SK-N-SH treated with all-trans-retinoic acid at 6 μM for 48 hours (cell line): ENCODE results near the gene SMTN.

Source experiments
- ATAC-seq: fragments of 200-7000 bp; cut with Tn5 transposase; 3 replicates; pipeline ENCODE4 v1.9.1; 2020; ENCODE audit warnings: mild to moderate bottlenecking, moderate library complexity
- ARNTL ChIP-seq: fragments of 450-650 bp; formaldehyde crosslinking; IDR thresholded peaks from 2 replicates; pipeline ENCODE4 v1.5.0; 2020; ENCODE audit warnings: low read depth, mild to moderate bottlenecking, moderate library complexity, borderline replicate concordance
- BACH2 ChIP-seq: fragments of 250-450 bp; sonication (Bioruptor Pico); IDR thresholded peaks from 2 replicates; pipeline ENCODE4 v1.9.0; 2021; ENCODE audit warnings: mild to moderate bottlenecking, borderline replicate concordance
- CSDC2 ChIP-seq: fragments of 250-450 bp; sonication (Bioruptor Pico); IDR thresholded peaks from 2 replicates; pipeline ENCODE4 v1.5.0; 2020; ENCODE audit warnings: mild to moderate bottlenecking, moderate library complexity
- ESRRG ChIP-seq: fragments of 250-450 bp; sonication (Bioruptor Pico); IDR thresholded peaks from 2 replicates; pipeline ENCODE4 v1.6.1; 2021; ENCODE audit warnings: mild to moderate bottlenecking
- GLIS3 ChIP-seq: fragments of 250-450 bp; sonication (Bioruptor Pico); IDR thresholded peaks from 2 replicates; pipeline ENCODE4 v1.5.0; 2020; ENCODE audit warnings: mild to moderate bottlenecking, moderate library complexity
- OSR1 ChIP-seq: fragments of 250-450 bp; sonication (Bioruptor Pico); IDR thresholded peaks from 2 replicates; pipeline ENCODE4 v1.8.0; 2022; ENCODE audit warnings: moderate library complexity, mild to moderate bottlenecking, inconsistent platforms
- PPARA ChIP-seq: fragments of 250-450 bp; sonication (Bioruptor Pico); IDR thresholded peaks from 2 replicates; pipeline ENCODE4 v1.5.0; 2020; ENCODE audit warnings: mild to moderate bottlenecking, borderline replicate concordance
- RARB ChIP-seq: fragments of 250-450 bp; sonication (Bioruptor Pico); IDR thresholded peaks from 2 replicates; pipeline ENCODE4 v1.8.0; 2021; ENCODE audit warnings: mild to moderate bottlenecking, moderate library complexity
- SNAI2 ChIP-seq: fragments of 250-450 bp; sonication (Bioruptor Pico); IDR thresholded peaks from 2 replicates; pipeline ENCODE4 v1.5.0; 2020; ENCODE audit warnings: mild to moderate bottlenecking, moderate library complexity
- TOX ChIP-seq: fragments of 250-450 bp; sonication (Bioruptor Pico); IDR thresholded peaks from 2 replicates; pipeline ENCODE4 v1.8.0; 2021; ENCODE audit warnings: mild to moderate bottlenecking, moderate library complexity, borderline replicate concordance
- ZC3H10 ChIP-seq: fragments of 250-450 bp; sonication (Bioruptor Pico); IDR thresholded peaks from 2 replicates; pipeline ENCODE4 v1.5.1; 2021; ENCODE audit warnings: mild to moderate bottlenecking, moderate library complexity
- ZFP3 ChIP-seq: fragments of 250-450 bp; sonication (Bioruptor Pico); IDR thresholded peaks from 2 replicates; pipeline ENCODE4 v1.5.0; 2020; ENCODE audit warnings: mild to moderate bottlenecking, moderate library complexity
- ZFP30 ChIP-seq: fragments of 450-650 bp; formaldehyde crosslinking; IDR thresholded peaks from 2 replicates; pipeline ENCODE4 v1.5.0; 2022; ENCODE audit warnings: mild to moderate bottlenecking, moderate library complexity
- ZNF565 ChIP-seq: fragments of 450-650 bp; formaldehyde crosslinking; conservative IDR thresholded peaks from 2 replicates; pipeline ENCODE4 v1.5.0; 2020; ENCODE audit warnings: low read depth, mild to moderate bottlenecking, moderate library complexity
- ZNF8 ChIP-seq: fragments of 450-650 bp; formaldehyde crosslinking; IDR thresholded peaks from 2 replicates; pipeline ENCODE4 v1.5.0; 2020; ENCODE audit warnings: mild to moderate bottlenecking, moderate library complexity
- TF ChIP-seq, protein P1 (sequence below): fragments of 250-450 bp; sonication (Bioruptor Pico); IDR thresholded peaks from 2 replicates; pipeline ENCODE4 v1.5.1; 2020; ENCODE audit warnings: low read depth, mild to moderate bottlenecking, moderate library complexity
- TF ChIP-seq, protein P2 (sequence below): fragments of 250-450 bp; sonication (Bioruptor Pico); IDR thresholded peaks from 2 replicates; pipeline ENCODE4 v1.5.0; 2020; ENCODE audit warnings: mild to moderate bottlenecking, moderate library complexity
- TF ChIP-seq, protein P3 (sequence below): fragments of 250-450 bp; sonication (Bioruptor Pico); IDR thresholded peaks from 2 replicates; pipeline ENCODE4 v1.5.1; 2021; ENCODE audit warnings: mild to moderate bottlenecking, moderate library complexity
- TF ChIP-seq, protein P4 (sequence below): fragments of 250-450 bp; sonication (Bioruptor Pico); IDR thresholded peaks from 2 replicates; pipeline ENCODE4 v1.8.0; 2020; ENCODE audit warnings: mild to moderate bottlenecking, moderate library complexity, borderline replicate concordance

Gene SMTN

DNA sequence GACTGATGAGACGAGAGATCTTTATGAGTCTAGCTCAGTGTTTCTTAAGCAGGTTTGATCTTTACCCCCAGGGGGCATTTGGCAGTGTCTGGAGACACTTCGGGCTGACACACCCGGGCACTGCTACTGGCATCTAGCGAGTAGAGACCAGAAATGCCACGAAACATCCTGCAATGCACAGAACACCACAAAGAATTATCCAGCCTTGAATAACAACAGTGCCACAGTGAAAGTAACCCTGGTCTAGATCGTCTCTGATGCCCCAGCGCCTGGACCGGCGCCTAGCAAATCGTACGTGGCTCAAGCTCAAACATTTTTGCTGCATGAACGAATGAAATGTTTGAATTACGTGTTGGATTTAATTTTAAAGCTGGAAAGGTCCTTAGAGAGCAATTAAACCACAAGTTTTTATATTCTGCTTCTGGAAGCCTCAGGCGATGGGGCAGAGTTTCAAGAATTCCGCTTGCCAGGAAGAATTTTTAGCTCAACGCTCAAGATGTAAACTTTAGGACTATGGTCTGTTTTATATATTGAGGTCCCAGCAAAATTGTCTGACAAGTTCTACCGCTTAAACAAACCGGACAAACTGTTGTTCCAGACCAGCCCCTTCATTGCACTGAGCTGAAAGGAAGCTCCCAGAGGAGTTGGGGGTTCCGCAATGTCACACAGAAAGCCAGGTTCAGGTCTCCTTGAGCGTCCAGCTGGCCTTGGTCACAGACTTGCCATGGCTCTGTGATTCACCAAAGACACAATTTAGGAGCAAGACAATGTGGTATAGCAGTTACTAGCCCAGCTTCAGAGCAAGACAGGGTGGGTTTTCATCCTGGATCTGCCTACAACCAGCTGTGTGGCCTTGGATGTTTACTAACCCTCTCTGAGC lies 44.2 kb upstream of the SMTN start (continued):
- TF ChIP-seq ZFP3 (no peak), ZFP30 (no peak), ESRRG (CRISPR knock-in tag) (no peak), ZNF8 (CRISPR knock-in tag) (no peak), BACH2 (no peak), PPARA (CRISPR knock-in tag) (no peak), ZNF565 (no peak)

DNA sequence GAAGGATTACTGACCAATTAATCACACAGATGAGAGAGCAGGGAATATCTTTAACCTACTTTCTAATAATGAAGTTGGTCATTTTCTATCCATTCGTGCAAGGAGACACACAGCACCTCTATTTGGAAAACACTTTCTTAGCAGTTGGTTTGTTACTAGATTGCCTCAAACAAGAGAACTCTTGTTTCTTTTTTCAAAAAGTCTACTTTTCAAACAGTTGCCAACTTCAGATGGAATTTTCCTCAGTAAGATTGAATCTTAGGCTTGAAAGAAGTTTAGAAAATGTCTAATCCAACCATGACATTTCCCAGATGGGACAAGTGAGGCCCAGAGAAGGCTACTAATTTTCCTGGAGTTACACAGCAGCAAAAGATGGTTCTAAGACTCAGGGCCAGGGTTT lies 42.4 kb upstream of the SMTN start:
- TF ChIP-seq TOX (CRISPR knock-in tag) (no peak), ZC3H10 (no peak), ZFP30 (no peak)
- TF ChIP-seq, all 23 proteins: peak for 0
- ATAC-seq, result no peak

DNA sequence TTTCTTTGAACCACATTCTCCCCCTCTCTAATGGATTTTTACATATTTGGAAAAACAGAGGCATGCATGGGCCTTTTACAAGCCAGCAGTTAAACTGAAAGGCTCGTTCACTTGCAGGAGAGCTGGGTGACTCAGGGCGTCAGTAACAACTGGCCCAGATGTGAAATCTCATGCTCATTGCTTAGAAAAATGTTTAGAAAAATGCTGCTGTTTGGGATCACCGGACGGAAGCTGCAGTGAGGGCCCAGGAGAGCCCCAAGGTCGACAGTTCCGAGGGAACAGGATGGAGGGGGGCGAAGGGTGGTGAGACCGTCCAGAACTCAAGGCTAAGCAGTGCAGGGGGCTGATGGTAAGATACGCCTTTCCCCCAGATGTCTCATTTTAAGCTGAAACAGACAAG lies 41.7 kb upstream of the SMTN start:
- TF ChIP-seq ZFP3, result no peak
- no peak for TF ChIP-seq BACH2
- TF ChIP-seq ESRRG (CRISPR knock-in tag), result no peak
- TF ChIP-seq GLIS3 (CRISPR knock-in tag), result no peak
- no peak for TF ChIP-seq ZNF8 (CRISPR knock-in tag)
- TF ChIP-seq, protein P1, sequence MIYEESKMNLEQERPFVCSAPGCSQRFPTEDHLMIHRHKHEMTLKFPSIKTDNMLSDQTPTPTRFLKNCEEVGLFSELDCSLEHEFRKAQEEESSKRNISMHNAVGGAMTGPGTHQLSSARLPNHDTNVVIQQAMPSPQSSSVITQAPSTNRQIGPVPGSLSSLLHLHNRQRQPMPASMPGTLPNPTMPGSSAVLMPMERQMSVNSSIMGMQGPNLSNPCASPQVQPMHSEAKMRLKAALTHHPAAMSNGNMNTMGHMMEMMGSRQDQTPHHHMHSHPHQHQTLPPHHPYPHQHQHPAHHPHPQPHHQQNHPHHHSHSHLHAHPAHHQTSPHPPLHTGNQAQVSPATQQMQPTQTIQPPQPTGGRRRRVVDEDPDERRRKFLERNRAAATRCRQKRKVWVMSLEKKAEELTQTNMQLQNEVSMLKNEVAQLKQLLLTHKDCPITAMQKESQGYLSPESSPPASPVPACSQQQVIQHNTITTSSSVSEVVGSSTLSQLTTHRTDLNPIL (CRISPR knock-in tag), result no peak
- no peak for TF ChIP-seq ARNTL (CRISPR knock-in tag)
- TF ChIP-seq, protein P2, sequence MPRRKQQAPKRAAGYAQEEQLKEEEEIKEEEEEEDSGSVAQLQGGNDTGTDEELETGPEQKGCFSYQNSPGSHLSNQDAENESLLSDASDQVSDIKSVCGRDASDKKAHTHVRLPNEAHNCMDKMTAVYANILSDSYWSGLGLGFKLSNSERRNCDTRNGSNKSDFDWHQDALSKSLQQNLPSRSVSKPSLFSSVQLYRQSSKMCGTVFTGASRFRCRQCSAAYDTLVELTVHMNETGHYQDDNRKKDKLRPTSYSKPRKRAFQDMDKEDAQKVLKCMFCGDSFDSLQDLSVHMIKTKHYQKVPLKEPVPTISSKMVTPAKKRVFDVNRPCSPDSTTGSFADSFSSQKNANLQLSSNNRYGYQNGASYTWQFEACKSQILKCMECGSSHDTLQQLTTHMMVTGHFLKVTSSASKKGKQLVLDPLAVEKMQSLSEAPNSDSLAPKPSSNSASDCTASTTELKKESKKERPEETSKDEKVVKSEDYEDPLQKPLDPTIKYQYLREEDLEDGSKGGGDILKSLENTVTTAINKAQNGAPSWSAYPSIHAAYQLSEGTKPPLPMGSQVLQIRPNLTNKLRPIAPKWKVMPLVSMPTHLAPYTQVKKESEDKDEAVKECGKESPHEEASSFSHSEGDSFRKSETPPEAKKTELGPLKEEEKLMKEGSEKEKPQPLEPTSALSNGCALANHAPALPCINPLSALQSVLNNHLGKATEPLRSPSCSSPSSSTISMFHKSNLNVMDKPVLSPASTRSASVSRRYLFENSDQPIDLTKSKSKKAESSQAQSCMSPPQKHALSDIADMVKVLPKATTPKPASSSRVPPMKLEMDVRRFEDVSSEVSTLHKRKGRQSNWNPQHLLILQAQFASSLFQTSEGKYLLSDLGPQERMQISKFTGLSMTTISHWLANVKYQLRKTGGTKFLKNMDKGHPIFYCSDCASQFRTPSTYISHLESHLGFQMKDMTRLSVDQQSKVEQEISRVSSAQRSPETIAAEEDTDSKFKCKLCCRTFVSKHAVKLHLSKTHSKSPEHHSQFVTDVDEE, result no peak
- ATAC-seq, result no peak

DNA sequence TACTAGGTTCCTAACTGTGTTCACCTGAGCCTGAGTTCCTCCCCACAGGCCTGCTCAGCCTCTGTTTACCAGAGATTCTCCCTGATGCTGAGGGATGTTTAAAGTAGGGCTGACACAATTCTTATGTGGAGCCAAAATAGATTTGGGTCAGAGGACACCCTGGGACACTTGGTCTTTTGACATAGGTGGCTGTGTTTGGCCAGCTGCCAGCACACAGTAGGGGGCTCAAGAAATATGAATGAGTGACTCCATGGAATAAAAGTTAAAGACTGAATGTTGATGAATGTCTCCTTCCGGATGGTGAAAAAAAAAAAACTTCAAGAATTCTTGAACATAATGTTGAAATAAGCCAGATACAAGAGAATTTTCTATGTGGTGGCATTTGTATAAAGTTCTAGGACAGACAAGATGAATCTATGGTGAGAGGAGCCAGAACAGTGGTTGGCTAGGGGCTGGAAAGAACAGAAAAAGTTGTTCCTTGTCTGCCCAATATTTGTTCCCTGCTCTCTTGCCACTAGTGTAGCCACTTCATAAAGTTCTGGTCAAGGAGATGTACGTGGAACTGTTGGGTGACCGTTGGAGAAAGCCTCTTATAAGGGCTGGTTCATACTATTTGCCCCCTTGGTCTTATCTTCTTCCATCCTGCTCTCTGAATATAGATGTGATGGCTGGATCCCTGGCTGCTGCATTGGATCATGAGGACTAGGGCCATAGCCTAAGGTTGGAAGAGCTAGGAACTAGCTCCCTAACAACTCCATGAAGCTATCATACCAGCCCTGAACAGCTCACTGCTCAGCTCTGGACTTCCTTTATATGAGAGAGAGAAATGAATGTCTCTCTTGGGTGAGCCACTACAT lies 40.3 kb upstream of the SMTN start:
- no peak for ATAC-seq
- TF ChIP-seq, protein P3, sequence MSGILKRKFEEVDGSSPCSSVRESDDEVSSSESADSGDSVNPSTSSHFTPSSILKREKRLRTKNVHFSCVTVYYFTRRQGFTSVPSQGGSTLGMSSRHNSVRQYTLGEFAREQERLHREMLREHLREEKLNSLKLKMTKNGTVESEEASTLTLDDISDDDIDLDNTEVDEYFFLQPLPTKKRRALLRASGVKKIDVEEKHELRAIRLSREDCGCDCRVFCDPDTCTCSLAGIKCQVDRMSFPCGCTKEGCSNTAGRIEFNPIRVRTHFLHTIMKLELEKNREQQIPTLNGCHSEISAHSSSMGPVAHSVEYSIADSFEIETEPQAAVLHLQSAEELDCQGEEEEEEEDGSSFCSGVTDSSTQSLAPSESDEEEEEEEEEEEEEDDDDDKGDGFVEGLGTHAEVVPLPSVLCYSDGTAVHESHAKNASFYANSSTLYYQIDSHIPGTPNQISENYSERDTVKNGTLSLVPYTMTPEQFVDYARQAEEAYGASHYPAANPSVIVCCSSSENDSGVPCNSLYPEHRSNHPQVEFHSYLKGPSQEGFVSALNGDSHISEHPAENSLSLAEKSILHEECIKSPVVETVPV (CRISPR knock-in tag), result no peak
- TF ChIP-seq OSR1, result no peak
- no peak for TF ChIP-seq CSDC2
- TF ChIP-seq PPARA (CRISPR knock-in tag), result no peak
- no peak for TF ChIP-seq ARNTL (CRISPR knock-in tag)
- TF ChIP-seq SNAI2 (CRISPR knock-in tag), result no peak
- TF ChIP-seq ZFP30, result no peak
- TF ChIP-seq, protein P4, sequence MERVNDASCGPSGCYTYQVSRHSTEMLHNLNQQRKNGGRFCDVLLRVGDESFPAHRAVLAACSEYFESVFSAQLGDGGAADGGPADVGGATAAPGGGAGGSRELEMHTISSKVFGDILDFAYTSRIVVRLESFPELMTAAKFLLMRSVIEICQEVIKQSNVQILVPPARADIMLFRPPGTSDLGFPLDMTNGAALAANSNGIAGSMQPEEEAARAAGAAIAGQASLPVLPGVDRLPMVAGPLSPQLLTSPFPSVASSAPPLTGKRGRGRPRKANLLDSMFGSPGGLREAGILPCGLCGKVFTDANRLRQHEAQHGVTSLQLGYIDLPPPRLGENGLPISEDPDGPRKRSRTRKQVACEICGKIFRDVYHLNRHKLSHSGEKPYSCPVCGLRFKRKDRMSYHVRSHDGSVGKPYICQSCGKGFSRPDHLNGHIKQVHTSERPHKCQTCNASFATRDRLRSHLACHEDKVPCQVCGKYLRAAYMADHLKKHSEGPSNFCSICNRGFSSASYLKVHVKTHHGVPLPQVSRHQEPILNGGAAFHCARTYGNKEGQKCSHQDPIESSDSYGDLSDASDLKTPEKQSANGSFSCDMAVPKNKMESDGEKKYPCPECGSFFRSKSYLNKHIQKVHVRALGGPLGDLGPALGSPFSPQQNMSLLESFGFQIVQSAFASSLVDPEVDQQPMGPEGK (CRISPR knock-in tag), result no peak
- no peak for TF ChIP-seq ZNF565
- no peak for TF ChIP-seq RARB
